HG02678 (cell line): ENCODE measurements around the gene PON3.
"Not testable (repeated sequence)": the region's sequence is repeated elsewhere in the genome, so short reads cannot be mapped to it uniquely, and the experiment has no call there.

ENCODE experiments used
- ATAC-seq: cut with Tn5 transposase; IDR thresholded peaks from one replicate; pipeline ENCODE4 v1.9.1; 2021; ENCODE audit warnings: mild to moderate bottlenecking, moderate library complexity; ENCODE audit not compliant: unreplicated experiment

PON3 gene

GRCh38 chr7:95412075-95412474 is 15.9 kb upstream of the PON3 start:
- no peak for ATAC-seq

- no peak for ATAC-seq
Observed at GRCh38 chr7:95411666-95412065, 15.5 kb upstream of the PON3 start.

GRCh38 chr7:95411036-95411435 is 14.9 kb upstream of the PON3 start:
- no peak for ATAC-seq

GRCh38 chr7:95407751-95408150 is 11.6 kb upstream of the PON3 start:
- no peak for ATAC-seq

- ATAC-seq: no peak
Observed at GRCh38 chr7:95405800-95406199, 9.6 kb upstream of the PON3 start.

- ATAC-seq: no peak
Observed at GRCh38 chr7:95405208-95405607, 9.0 kb upstream of the PON3 start.

- no peak for ATAC-seq
Observed at GRCh38 chr7:95404316-95404865, 8.2 kb upstream of the PON3 start.

GRCh38 chr7:95398155-95398940 is 2.2 kb upstream of the PON3 start:
- ATAC-seq: no peak

- no peak for ATAC-seq
Observed at GRCh38 chr7:95397381-95397780, 1.2 kb upstream of the PON3 start.

GRCh38 chr7:95395755-95396135 is 430 bp downstream of the PON3 start:
- no peak for ATAC-seq

- no peak for ATAC-seq
Observed at GRCh38 chr7:95394370-95394769, 1.8 kb downstream of the PON3 start.

- no peak for ATAC-seq
Observed at GRCh38 chr7:95391761-95392160, 4.4 kb downstream of the PON3 start.

GRCh38 chr7:95389516-95389915 is 6.7 kb downstream of the PON3 start:
- ATAC-seq: no peak

GRCh38 chr7:95379457-95379856 is 16.7 kb downstream of the PON3 start:
- ATAC-seq: not testable (repeated sequence)

GRCh38 chr7:95376632-95377400 is 19.4 kb downstream of the PON3 start:
- no peak for ATAC-seq

- ATAC-seq: no peak
Observed at GRCh38 chr7:95375591-95376257, 20.5 kb downstream of the PON3 start.

- ATAC-seq: no peak
Observed at GRCh38 chr7:95373323-95373722, 22.9 kb downstream of the PON3 start.

- ATAC-seq: no peak
Observed at GRCh38 chr7:95368235-95368634, 27.9 kb downstream of the PON3 start.

GRCh38 chr7:95367606-95368005 is 28.6 kb downstream of the PON3 start:
- no peak for ATAC-seq

GRCh38 chr7:95365151-95365550 is 31.0 kb downstream of the PON3 start:
- ATAC-seq: no peak

- no peak for ATAC-seq
Observed at GRCh38 chr7:95357623-95358022, 38.6 kb downstream of the PON3 start.
